Activated CD4-positive, alpha-beta T cell treated with anti-CD3 and anti-CD28 coated beads, Interleukin-2, amount 50 U/mL, for 1 hour (primary cell): Measurements from ENCODE around the gene EID1.
"Not testable (repeated sequence)": the region's sequence is repeated elsewhere in the genome, so short reads cannot be mapped to it uniquely, and the experiment has no call there.

Source experiments
- DNase-seq: peaks from one replicate; pipeline ENCODE4 v3.0.0-alpha.2; 2020

EID1 gene, protein sequence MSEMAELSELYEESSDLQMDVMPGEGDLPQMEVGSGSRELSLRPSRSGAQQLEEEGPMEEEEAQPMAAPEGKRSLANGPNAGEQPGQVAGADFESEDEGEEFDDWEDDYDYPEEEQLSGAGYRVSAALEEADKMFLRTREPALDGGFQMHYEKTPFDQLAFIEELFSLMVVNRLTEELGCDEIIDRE

DNA sequence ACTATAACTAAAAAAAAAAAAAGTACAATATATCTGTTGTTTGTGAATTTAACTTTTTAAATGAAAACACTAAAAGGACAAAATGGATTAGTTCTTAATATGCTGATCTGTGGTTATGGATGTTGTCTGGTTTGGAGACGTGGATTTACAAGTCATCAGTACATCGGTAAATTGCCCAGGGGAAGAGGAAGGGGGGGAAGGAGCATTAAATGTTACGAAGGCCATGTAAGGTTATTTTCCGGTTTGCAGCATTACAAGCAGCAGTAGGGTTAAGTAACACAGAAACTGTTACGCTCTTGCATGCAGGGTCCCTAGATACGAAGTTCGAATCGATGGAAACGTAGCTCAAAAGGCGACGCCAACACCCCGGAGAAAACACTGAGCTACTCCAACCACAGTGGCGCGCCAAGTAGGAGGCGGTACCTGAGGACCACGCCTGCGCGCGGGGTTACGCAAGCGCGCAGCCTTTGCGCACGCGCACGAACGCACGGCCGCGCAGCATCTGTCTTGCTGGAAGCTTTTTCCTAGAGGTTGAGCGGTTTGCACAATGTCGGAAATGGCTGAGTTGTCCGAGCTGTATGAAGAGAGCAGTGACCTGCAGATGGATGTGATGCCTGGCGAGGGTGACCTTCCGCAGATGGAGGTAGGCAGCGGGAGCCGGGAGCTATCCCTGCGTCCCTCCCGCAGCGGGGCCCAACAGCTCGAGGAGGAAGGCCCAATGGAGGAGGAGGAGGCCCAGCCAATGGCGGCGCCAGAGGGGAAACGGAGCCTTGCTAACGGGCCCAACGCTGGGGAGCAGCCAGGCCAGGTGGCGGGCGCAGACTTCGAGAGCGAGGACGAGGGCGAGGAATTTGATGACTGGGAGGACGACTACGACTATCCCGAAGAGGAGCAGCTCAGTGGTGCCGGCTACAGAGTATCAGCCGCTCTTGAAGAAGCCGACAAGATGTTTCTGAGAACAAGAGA lies at the start of gene EID1:
TSS of gene EID1 (plus strand) at position 505 of the 966 bp plus-strand sequence. CDS start at position 548, 43 bp downstream.
- peak; percentile 90 for DNase-seq

DNA sequence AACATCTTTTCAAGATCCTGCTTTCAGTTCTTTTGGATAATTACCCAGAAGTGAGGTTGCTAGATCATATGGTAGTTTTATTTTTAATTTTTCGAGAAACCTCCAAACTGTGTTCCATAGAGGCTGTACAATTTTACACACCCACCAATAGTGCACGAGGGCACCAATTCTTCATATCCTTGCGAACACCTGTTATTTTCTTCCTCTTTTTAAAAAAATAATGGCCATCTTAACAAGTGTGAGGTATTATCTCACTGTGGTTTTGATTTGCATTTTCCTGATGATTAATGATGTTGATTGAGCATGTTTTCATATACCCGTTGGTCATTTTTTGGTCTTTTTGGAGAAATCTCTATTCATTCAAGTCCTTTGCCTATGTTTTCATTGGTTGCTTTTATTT lies 49.5 kb upstream of the EID1 start:
- no peak for DNase-seq

DNA sequence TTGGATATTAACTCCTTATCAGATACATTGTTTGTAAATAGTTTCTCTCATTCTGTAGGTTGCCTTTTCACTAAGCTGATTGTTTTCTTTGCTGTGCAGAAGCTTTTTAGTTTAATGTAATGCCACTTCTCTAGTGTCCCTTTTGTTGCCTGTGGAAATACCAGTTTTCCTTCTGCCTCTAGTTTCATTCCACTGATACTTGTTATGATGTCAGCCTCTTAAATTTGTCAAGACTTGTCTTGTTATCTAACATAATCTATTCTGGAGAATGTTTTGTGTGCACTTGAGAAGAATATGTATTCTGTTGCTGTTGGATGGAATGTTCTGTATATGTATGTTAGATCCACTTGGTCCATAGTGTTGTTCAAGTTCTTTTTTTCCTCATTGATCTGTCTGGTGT lies 49.0 kb upstream of the EID1 start:
- DNase-seq: no peak

DNA sequence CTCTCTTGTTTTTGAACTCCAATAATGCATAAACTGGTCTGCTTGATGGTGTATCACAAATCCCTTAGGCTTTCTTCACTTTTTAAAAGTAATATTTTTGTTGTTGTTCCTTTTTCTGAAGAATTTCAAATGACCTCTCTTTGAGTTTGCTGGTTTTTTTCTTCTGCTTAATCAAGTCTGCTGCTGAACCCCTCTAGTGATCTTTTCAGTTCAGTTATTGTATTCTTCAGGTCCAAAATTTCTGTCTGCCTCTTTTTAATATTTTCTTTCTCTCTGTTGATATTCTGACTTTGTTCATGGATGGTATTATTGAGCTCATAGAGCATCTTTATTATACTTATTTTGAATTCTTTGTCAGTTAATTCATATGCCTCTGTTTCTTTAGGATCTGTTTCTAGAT lies 45.3 kb upstream of the EID1 start:
- no peak for DNase-seq

DNA sequence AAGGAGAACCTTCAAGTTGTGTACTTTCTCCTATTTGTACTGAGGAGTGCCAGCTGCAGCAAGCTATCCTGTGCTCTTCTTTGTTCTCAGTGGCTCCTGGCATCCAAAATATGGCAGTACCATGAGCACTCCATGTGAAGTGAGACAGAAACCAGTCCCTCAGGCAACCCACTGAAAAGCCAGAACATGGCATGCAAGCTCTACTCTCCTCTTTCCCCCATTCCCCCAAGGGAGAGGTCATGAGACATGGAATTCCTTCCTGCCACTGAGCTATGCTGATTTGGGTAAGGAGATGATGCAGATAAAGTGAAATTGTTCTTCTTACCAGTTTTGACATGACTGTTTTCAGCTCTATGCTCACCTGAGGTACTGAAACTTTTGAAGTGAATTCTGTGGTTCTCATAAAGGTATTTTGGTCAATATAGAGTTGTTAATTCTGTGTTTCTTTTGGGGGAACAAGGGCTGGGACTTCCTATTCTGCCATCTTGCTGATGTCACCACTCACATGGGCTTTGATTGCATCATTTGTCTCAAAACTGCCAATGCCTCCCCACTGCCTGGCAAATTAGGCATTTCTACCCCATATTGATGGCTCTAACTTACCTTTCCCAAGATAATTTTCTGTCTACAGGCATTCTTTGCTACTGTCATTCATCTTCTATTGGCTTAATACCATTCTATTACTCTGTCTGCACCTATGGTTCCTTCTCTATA lies 44.3 kb upstream of the EID1 start:
- no peak for DNase-seq

DNA sequence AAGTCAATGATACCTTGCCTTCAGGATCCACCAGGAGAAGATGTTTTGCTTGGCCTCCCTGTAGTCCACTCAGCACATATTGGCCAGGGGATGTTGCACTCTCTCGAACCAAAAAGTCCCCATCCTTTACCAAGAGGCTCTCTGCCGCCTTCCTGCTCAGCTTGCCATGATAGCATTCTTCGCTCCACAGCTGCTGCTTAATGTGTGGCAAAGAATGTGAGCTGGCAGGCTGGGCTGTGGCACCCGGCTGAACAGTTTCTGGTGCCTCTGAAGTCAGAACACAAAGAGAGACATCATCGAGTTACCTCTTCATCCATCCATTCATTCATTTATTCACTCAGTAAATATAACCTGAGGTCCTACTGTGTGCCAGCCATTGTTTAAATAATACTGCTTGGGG lies 43.2 kb upstream of the EID1 start:
- no peak for DNase-seq

DNA sequence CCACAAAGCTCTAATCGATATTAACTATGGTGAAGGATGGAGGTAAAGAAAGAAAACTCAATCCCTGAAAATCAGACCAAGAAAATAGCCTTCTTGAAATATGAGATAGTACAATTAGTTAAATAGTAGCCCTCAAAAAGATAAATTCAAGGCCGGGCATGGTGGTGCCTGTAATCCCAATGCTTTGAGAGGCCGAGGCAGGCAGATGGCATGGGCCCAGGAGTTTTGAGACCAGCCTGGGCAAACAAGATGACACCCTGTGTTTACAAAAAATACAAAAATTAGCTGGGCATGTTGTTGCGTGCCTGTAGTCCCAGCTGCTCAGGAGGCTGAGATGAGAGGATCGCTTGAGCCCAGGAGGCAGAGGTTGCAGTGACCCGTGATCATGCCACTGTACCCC lies 35.4 kb upstream of the EID1 start:
- DNase-seq: no peak

DNA sequence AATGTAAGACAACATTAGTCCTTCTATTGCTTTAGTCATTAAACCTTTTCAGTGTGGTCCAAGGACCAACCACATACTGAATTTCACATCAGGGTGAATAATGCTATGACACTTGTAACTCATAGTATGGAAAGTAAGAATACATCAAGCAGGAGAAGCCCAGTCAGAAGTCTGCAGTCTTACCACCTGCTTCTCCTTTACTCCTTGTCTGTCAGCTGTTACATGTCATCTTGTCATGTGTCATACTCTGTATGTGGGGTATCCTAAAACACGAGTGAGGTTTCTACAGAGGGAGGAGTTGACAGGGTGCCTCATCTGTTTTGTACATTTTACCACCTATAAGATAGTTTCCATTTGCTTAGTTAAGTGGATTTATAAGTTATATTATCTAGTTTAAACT lies 32.8 kb upstream of the EID1 start:
- no peak for DNase-seq

DNA sequence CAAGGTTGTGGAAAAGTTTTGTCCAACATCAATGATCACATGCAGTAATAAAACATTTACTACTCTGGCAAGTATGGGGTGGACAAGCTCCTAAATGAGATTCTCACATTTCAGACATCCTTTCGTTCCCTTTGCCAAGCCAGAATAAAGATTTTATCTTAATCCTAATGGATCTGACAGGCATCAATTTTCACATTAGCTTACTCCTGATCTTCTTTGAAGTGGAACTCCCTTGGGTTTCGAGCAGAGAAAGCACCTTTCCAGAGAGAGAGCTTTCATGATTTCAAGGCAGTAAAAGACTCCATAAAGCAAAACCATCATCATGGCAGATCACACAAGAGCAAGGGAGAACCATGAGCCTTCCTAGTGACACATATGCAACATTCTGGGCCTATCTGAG lies 27.3 kb upstream of the EID1 start:
- no peak for DNase-seq

DNA sequence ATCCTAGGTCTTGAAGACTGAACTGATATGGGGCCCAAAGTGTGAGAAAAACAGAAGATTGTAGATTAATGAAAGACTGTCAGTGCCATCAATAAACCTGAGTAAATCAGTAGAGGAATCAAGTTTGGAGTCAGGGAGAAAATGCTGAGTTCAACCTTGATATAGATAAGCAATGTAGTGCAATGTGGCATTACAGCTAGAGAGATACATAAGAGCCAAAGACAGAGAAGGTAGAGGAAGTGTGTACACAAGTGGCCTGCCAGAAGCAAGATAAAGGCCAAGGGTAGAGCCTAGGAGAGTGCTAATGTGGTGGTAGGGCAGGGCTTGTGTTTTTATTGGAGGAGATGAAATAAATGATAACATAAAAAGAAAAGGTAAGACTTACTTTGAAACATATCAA lies 26.0 kb upstream of the EID1 start:
- no peak for DNase-seq

DNA sequence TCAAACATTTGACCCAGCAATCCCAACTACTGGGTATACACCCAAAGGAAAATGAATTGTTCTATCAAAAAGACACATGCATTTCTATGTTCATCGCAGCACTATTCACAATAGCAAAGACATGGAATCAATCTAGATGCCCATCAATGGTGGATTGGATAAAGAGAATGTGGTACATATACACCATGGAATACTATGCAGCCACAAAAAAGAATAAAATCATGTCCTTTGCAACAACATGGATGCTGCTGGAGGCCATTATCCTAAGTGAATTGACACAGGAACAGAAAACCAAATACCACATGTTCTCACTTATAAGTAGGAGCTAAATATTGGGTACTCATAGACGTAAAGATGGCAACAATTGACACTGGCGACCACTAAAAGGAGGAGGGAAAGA lies 23.5 kb upstream of the EID1 start:
- DNase-seq: not testable (repeated sequence)

DNA sequence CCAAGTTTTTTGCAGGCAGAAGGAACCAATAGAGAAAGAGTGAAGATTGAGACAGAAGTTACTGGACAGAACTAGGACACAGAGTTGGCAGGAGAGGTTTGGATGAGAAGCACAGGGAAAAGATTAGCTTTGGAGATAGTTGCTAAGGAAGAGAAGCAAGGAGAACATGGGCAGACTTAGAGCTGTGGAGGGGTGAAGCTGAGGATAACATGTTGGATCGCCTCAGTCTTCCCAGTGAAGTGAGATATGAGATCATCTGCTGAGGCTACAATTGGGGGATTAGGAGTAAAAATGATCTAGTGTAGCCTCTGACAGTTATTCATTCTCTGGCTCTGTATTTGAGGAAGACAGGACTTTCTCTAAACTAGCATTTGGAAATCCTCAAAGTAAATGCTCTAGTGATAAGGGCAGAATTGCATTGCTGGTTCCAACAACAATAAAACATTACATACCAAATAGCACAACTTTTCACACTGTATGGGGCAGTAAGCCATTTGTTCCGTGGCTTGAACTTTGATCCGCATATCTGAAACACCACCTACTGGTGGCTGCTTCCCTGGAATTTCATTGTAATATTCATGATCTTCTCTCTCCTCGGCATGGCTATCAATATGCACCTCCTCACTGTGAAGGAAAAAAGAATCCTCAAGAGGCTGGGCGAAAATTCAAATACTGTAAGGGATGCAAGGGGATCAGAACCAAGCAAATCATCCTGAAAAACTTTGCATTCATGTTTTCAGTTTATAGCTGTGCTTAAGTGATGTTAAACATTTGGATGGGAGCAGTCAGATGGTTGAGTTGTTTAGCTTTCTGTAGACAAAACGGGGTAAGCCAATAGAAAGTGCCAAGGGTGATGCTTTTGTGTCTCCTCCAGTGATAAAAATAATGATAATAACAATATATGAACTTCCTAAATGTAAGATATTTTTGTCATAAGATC lies 22.2 kb upstream of the EID1 start:
- DNase-seq: no peak

DNA sequence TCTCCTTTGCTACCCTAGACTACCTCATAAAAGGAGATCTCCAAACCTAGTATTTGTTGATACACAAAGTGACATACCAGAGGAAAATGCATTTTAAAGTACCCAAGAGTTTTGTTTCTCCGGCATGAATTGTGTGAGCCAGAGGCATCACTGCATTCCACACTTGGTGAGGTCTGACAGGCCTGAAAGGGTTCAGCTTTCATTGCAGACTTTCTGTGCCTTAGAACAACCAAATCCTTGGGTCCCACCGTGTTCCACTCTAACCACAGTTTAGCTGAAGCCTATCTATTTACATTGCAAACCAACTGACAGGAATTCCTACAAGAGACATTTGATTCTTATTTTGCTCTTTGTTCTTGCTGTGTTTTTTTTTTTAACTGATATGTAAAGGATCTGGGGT lies 21.0 kb upstream of the EID1 start:
- no peak for DNase-seq

DNA sequence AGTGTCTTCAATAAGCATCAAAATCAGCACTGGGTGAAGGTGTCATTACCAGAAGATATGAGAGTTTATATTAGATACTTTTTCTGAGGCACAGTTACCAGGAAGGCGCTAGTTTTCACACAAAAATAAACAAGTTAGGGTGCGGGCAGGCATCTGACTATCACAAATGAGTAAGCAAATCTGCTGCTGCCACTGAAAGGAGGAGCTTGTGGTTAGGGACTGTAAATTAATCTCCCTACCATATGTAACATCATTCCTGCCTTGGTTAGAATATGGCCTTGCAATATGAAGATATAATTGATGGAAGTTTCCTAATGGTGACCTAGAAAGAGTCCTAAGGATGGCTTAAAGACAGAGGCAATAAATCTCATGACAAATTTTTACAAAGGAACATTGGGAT lies 19.5 kb upstream of the EID1 start:
- DNase-seq: no peak

DNA sequence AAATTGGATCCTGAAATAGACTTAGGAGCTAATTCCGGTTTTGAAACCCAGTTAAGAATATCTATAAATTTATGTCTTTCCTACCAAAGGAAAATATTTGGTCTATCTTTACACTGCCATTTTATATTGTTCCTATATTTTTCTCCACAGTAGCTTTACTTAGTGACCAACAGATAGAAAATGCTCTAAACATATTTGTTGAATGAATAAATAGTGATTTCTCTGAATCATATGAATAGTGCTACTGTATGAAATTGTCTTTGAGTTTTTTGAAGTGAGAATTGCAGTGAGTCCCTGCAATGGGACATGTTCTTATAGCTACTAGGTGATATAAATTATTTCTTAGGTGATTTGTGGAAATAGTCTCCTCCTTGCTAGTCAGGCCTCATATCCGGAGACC lies 18.5 kb upstream of the EID1 start:
- no peak for DNase-seq

DNA sequence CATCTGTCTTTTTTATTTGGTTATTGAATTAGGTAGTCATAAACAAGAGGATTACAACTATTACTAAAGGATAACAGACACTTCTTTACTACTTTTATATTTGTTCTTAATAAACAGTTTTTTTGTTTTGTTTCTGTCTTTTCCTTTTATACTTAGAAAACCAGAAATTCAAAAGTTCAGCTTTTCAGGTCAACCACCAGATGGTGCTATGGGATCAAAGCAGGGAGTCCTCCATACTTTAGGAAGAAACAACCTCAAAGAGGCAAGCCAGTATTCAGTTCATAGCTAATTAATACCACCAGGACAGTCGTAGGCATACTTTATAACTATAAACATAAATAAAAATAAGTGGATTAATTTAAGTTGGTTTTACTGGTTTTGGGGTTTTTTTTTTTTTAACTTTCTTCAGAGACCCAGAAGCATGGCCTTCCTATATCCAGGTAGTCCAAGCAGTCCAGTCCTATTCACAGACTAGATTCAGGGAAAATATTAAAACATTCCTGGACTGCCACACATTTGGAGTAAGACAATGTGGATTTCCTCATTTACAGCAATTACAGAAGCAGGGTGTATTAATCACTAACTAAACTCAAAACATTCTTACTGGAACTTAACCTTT lies 16.0 kb upstream of the EID1 start:
- peak; percentile 23 for DNase-seq

DNA sequence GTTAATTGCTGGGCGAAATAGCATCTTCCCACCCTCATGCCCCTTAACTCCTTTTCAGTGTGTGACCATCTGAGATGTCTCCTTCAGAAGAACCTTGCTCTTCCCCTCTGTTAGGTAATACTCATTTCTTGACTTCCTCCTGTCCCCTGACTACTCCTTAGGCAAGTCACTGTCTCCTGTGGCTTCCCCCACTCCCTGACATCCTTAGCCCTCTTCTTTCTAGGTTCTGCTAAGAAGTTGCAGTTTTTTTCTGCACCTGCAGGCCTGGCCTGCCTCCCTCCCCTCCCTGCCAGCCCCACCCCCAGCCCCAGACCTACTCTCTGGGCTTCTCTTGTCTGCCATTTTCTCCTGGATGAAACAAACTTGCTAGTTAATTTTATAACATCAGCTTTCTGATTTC lies 15.2 kb upstream of the EID1 start:
- DNase-seq: no peak

DNA sequence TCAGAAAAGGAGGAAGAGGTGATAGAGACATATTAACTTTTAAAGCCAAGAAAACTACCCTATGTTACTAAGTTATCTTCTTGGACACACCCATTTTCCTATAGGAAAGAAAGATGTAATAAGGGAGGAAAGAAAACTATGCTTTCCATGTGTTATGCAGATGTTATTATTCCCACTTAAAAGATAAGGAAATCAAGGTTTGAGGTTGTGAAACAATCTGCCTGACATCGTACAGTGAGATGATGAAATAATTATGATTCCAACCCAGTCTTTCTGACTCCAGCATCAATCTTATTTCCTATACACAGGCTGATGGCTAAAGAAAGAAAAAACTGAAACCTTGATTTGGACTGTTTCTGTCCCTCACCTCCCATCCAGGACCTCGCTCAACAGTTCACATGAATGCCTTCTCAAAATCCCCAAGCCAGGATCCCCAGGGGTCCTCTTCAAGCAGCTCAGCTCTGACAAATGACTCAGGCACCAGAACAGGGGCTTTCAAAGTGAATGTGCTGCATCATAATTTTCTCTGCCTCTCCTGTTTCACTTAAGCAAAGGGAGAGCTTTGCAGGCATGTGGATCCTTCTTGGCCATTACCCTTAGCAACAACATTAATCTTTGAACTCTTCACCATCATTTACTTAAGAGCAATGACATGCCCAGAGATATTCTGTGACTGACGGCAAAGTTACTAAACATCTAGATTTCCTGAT lies 12.4 kb upstream of the EID1 start:
- DNase-seq: no peak

DNA sequence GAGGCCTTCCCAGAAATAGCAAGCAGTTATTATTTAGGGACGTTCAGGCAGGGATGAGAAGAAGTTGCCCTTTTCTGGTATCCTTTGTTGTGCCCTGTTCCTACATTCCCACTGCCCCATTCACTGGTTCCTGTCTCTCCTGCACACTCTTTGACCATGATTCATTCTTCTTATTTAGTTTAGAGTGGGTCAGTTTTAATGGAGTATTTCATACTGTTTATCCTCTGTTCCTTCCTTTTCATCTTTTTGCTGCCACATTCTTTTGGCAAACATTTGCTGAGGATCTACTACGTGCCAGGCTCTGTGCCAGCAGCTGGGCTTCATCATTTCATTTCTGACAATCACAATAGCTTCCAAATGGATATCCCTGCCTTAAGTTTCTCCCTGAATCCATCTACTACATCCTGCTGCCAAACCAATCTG lies 11.8 kb upstream of the EID1 start:
- no peak for DNase-seq

DNA sequence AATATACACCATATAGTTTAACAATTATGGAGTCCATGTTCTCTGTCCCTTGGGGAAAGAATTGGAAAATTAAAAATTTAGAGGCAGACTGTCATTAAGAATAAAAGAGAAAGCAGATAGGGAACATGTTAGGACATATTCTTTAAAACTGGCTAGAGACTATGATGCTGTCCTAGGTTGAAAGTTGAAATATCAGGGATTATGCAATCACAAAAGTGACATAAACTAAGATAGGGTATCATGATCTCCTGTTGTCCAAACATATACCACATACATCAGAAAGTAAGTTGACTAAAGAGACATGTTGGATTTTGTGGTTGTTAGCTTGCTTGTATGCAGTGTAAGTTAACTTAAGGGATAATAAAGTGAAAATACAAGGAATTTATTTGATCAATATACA lies 9.9 kb upstream of the EID1 start:
- DNase-seq: no peak

DNA sequence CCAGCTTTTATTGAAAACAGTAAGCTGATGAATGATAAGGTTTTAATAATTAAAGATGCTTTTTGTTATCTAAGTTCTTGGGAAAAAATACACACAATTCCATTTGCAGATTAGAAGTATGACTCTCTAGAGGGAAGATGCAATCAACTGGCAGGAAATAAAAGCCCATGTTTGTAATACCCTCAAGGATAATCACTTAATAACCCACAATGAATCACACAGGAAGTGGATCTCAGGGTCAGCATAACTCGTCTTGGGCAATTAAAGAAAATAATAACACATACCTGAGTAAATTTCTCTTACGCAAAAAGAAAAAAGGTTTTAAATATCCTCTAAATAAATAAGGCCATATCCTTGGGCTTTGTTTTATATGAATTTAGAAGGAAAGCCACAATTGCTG lies 9.4 kb upstream of the EID1 start:
- no peak for DNase-seq

DNA sequence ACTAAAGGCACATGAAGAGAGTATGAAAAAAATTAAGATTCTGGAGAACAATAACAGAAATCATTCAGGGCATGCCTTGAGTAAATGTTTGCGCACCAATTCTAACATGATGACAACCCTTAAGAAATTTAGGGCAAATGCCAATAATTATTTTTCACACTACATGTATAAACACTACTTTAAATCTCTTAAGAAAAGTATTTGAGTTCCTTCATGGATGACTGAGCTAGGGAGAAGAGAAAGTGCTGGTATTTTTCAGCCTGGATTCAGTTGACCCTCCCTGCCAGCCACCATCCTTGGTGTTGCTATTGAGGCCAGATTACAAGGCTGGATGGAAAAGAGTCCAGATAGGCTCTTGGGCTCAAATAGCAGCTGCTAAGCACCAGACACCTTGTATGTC lies 8.0 kb upstream of the EID1 start:
- DNase-seq: no peak
